Activated naive CD8-positive, alpha-beta T cell treated with anti-CD3 and anti-CD28 coated beads, Interleukin-2, amount 50 U/mL, for 16 hours (primary cell): Measurements from ENCODE around the gene NEK6.

Experiments
- DNase-seq: peaks from one replicate; pipeline ENCODE4 v3.0.0-alpha.2; 2020; ENCODE audit warnings: low read depth, low spot score

Gene NEK6

GRCh38 chr9:124342402-124342775, 84.6 kb downstream of the NEK6 start:
- no peak for DNase-seq

GRCh38 chr9:124342776-124343485, 85.2 kb downstream of the NEK6 start:
- no peak for DNase-seq

GRCh38 chr9:124343533-124344290, 86.0 kb downstream of the NEK6 start:
- no peak for DNase-seq

DNA sequence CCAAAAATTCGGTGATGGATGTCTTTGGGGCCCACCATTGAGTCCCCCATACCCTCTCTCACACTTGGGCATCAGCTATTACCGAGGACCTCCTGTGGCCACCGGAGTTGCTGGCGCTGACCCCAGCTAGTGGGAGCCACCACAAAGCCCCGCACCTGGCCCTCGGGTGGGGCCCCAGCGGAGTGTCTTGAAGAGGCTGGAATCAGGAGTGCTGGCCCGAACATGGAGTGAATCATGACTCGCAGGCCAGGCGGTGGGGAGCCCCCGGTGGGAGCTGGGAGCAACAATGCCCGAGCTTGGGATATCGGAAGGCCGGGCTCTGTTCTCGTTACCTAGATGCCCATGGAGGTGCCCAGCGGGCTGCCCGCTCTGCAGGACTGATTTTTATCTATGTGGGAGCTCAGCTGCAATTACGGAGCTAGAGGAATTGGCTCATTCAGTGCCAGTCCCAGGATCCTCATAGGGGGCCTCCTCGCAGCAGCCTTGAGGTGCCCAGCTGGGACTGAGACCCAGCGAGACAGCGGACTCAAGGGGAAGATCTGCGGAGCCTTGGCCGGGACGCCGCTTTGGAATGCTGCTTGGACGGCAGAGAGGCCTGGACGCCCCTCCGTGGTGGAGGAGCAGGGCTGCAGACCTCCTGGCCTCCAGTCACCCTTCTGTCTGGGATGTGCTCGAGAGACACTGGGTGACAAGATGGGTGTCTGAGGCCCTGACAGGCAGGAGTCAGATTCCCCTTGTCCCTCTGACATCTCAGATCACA, 86.7 kb downstream of the NEK6 start:
- DNase-seq, result no peak

GRCh38 chr9:124345063-124345462, 87.3 kb downstream of the NEK6 start:
- no peak for DNase-seq

- no peak for DNase-seq
Measured at GRCh38 chr9:124345751-124346281, 88.1 kb downstream of the NEK6 start.

- DNase-seq, result no peak
Measured at GRCh38 chr9:124346347-124347163, 88.8 kb downstream of the NEK6 start.

DNA sequence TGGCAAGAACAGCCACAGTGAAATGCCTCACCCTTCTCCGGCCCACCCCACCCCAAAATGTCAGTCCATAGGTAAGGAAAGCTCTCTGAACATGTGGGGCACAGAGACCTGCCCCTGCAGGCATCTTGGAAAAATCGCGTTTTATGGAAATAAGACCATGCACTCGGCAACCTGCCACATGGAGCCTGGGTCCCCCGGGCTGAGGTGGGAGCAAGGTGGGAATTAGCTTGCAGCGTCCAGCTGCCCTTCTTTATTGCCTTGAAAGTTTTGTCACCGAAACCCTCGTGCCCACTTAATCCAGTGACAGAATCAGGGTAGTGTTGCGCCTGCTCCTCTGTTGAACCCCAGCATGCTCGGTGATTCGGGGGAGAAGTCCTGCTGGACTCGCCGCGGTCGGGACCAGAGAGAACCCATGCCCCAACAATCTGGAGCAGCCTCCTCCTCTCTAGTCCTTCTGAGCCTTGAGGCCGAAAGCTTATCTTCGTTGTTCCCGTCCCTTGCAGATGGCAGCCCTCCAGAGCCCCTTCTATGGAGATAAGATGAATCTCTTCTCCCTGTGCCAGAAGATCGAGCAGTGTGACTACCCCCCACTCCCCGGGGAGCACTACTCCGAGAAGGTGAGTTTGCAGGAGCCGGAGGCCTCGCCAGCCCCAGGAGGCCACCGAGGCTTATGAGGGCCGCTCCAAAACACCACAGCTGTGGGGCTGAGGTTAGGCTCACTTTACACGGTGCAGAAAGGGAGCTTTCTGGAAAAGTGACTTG, 89.6 kb downstream of the NEK6 start:
- DNase-seq, result no peak

DNA sequence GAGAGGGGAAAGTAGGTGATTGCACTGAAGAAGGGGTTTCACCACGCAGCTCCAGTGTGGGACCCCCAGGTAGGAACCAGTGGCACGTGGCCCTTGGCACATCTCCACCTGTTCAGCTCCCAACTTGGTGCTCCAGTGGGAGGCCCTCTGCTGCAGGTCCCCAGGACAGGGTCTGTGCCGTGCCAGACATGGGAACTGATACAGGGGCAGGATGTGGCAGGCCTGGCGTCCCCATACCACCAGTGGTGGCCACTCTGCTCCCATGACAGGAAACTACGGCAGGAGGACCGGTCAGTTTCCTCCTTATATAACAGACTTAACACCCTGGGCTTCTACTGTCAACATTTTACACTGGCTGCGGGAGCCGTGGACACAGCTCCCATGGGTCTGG, 90.2 kb downstream of the NEK6 start:
- no peak for DNase-seq

- no peak for DNase-seq
Measured at GRCh38 chr9:124348363-124348762, 90.6 kb downstream of the NEK6 start.

DNA sequence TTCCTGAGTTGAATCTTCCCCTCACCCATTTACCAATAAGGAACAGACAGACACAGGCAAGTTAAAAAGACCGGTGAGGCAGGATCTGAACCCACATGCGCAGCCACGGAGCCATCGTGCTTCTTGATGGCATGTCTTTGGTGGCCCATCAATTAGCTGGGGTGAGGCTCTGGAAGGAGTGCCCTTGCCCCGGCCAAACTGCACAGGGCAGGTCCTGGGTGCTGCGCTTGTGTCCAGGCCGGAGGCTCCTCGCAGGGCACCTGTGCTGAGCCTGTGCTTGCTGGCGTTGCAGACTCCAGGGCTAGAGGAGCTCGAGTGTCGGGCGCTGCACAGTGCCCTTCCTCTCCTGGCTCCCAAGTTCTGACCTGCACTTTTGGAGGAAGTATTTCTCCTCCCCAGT, 91.1 kb downstream of the NEK6 start:
- no peak for DNase-seq

GRCh38 chr9:124349267-124349666, 91.5 kb downstream of the NEK6 start:
- DNase-seq, result no peak

GRCh38 chr9:124349675-124350493, 92.1 kb downstream of the NEK6 start:
- DNase-seq, result no peak

DNA sequence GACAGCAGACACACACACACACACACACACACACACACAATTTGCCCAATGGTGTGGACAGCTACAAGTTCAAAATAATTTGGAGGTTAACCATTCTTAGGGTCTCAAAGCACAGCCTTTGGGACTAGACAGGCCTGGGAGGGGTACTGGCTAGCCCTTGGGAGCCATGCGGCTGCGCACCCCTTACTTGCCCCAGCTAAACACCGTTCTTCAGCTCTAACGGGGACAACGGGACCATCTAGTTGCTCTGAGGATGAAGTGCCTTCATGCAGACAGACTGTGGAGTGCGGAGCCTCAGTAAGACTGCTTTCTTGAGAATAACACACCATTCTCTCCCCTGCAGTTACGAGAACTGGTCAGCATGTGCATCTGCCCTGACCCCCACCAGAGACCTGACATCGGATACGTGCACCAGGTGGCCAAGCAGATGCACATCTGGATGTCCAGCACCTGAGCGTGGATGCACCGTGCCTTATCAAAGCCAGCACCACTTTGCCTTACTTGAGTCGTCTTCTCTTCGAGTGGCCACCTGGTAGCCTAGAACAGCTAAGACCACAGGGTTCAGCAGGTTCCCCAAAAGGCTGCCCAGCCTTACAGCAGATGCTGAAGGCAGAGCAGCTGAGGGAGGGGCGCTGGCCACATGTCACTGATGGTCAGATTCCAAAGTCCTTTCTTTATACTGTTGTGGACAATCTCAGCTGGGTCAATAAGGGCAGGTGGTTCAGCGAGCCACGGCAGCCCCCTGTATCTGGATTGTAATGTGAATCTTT, 92.9 kb downstream of the NEK6 start:
- no peak for DNase-seq

GRCh38 chr9:124351672-124352468, 94.1 kb downstream of the NEK6 start:
- no peak for DNase-seq

GRCh38 chr9:124352616-124353015, 94.9 kb downstream of the NEK6 start:
- DNase-seq, result no peak

GRCh38 chr9:124353166-124353768, 95.5 kb downstream of the NEK6 start:
- no peak for DNase-seq

- DNase-seq, result no peak
Measured at GRCh38 chr9:124353811-124354274, 96.1 kb downstream of the NEK6 start.
